ENCODE measurements around the gene B3GNT7.

B3GNT7 gene

DNA sequence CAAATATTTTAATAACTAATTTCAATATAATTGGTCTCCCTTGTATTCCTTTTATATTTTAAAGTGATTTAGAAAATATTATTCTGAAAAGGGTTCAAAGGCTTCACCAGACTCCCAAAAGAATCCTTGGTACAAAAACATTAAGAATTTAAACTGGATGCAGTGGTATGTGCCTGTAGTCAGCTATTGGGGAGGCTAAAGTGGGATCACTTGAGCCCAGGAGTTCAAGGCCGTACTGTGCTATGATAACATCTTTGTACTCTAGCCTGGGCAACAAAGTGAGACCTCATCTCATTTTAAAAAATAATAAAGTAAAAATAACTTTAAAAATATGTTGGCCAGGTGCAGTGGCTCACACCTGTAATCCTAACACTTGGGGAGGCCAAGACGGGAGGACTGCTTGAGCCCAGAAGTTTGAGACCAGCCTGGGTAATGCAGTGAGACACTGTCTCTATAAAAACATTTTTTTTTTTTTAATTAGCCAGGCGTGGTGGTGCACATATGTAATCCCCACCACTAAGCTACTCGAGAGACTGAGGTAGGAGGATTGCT lies 54.1 kb downstream of the B3GNT7 start:
- Histone ChIP-seq H3K36me3 (replicated peaks) (peaks cover 27% of the 10 kb centered on the region), H3K27me3 (replicated peaks) (no peaks in the 10 kb centered on the region), H3K27ac (no peak overlapping the region), H3K4me3 (ENCODE audit: low read depth, low read length) (no peak overlapping the region)
- DNase-seq: no peak
- TF ChIP-seq, protein P1, sequence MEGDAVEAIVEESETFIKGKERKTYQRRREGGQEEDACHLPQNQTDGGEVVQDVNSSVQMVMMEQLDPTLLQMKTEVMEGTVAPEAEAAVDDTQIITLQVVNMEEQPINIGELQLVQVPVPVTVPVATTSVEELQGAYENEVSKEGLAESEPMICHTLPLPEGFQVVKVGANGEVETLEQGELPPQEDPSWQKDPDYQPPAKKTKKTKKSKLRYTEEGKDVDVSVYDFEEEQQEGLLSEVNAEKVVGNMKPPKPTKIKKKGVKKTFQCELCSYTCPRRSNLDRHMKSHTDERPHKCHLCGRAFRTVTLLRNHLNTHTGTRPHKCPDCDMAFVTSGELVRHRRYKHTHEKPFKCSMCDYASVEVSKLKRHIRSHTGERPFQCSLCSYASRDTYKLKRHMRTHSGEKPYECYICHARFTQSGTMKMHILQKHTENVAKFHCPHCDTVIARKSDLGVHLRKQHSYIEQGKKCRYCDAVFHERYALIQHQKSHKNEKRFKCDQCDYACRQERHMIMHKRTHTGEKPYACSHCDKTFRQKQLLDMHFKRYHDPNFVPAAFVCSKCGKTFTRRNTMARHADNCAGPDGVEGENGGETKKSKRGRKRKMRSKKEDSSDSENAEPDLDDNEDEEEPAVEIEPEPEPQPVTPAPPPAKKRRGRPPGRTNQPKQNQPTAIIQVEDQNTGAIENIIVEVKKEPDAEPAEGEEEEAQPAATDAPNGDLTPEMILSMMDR (IDR thresholded peaks at IDR 0.05; ENCODE audit: low read depth, low read length, missing control alignments): no peak
- in situ Hi-C loops (cut with HindIII; ENCODE audit: low pct_ligation_motif_present, low sequenced_read_pairs): no loop called here

DNA sequence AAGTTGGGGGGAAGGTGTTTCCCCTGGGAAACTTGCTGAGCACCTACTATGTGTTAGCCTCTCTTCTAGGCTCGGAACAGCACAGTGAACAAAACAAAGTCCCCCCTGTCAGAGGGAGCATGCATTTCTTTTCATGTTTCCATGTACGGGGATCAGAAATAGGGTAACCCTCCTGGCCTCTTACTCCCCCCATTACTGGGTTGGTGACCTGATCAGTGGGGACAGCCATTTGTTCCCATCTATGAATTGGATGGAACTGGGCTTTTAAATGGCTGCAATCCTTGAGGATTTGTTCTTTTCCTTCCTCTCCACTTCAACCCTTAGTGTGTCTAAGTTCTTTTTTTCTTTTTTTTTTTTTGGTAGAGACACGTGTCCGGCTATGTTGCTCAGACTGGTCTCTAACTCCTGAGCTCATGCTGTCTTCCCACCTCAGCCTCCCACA lies 55.1 kb downstream of the B3GNT7 start:
- H3K36me3 ChIP-seq (replicated peaks): peaks cover 35% of the 10 kb centered on the region
- H3K27me3 ChIP-seq (replicated peaks): no peaks in the 10 kb centered on the region
- in situ Hi-C loops (cut with HindIII; ENCODE audit: low pct_ligation_motif_present, low sequenced_read_pairs): no loop called here
- no peak overlapping the region for H3K4me3 ChIP-seq (ENCODE audit: low read depth, low read length)
- DNase-seq: no peak
- no peak overlapping the region for H3K27ac ChIP-seq
- TF ChIP-seq, protein P1 (IDR thresholded peaks at IDR 0.05; ENCODE audit: low read depth, low read length, missing control alignments): no peak

All from brain microvascular endothelial cell (primary cell).